Adrenal gland (tissue), 5 donors: ENCODE results near the gene MICU1.

Source experiments
- CTCF ChIP-seq, 6 experiments: fragments of 450-650 bp in 4 of 6; fragments of 200-600 bp in 2 of 6; sonication (generic) in 1 of 6; IDR thresholded peaks; 1 replicate in 5 of 6; 2 replicates in 1 of 6; pipeline versions ENCODE4 v1.5.1 to v1.8.0; 2016 to 2021; ENCODE audit warnings: antibody characterized with exemption in 6 of 6, mild to moderate bottlenecking in 2 of 6, moderate library complexity in 1 of 6
- POLR2A ChIP-seq, 2 donors: fragments of 450-650 bp; IDR thresholded peaks; one replicate each; pipeline ENCODE4 v1.6.1; 2017; ENCODE audit warnings: antibody characterized with exemption in 2 of 2, mild to moderate bottlenecking in 2 of 2, moderate library complexity in 1 of 2
- donor health status: DM: no; HTN: no; CAD: no.

- no peak for TF ChIP-seq CTCF (IDR thresholded peaks at IDR 0.05)
- no peak for TF ChIP-seq POLR2A (IDR thresholded peaks at IDR 0.05)
Observed at GRCh38 chr10:72552857-72553256, 73.0 kb downstream of the MICU1 start.
